ENCODE measurements around the gene MEAF6. TPM values are rescaled to one million over a fixed set of nuclear protein-coding genes. Genes with fewer than 3 reads are reported as not detected.

Gene MEAF6
- total RNA-seq, 1 donor from 2014 or later = 83.1 TPM

DNA sequence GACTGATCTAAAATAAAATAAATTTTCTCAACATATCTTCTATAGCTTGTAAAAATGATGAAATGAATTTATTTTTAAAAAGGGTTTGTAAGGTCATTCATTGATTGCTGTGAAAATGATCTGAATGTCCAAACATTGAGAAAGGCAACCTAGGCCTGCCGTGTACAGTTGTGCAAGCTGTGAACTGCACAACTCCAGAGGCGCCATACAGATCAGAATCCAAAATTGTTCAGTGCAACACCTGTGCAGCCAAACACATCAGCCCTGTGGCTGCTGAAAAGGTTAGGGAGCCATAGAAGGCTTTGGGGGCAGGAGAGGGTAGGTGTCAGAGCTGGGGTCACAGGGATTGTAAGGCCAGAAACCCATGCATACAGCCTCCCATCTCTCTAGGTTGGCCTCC lies 50.1 kb downstream of the MEAF6 start:
- no peak for DNase-seq (ENCODE audit: low spot score, unreplicated experiment)
- no peaks in the 10 kb centered on the region for H3K9me3 Mint-ChIP-seq (ENCODE audit: low read depth)
- TF ChIP-seq, protein P1, sequence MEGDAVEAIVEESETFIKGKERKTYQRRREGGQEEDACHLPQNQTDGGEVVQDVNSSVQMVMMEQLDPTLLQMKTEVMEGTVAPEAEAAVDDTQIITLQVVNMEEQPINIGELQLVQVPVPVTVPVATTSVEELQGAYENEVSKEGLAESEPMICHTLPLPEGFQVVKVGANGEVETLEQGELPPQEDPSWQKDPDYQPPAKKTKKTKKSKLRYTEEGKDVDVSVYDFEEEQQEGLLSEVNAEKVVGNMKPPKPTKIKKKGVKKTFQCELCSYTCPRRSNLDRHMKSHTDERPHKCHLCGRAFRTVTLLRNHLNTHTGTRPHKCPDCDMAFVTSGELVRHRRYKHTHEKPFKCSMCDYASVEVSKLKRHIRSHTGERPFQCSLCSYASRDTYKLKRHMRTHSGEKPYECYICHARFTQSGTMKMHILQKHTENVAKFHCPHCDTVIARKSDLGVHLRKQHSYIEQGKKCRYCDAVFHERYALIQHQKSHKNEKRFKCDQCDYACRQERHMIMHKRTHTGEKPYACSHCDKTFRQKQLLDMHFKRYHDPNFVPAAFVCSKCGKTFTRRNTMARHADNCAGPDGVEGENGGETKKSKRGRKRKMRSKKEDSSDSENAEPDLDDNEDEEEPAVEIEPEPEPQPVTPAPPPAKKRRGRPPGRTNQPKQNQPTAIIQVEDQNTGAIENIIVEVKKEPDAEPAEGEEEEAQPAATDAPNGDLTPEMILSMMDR (IDR thresholded peaks at IDR 0.05; ENCODE audit: unreplicated experiment) = no peak
- H3K4me1 Mint-ChIP-seq (ENCODE audit: low read depth) = no peaks in the 10 kb centered on the region
- no peak overlapping the region for H3K4me3 Mint-ChIP-seq (ENCODE audit: low read depth)
- H3K27ac Mint-ChIP-seq = no peak overlapping the region
- no peaks in the 10 kb centered on the region for H3K36me3 Mint-ChIP-seq (ENCODE audit: insufficient read depth)
- no peaks in the 10 kb centered on the region for H3K27me3 Mint-ChIP-seq

DNA sequence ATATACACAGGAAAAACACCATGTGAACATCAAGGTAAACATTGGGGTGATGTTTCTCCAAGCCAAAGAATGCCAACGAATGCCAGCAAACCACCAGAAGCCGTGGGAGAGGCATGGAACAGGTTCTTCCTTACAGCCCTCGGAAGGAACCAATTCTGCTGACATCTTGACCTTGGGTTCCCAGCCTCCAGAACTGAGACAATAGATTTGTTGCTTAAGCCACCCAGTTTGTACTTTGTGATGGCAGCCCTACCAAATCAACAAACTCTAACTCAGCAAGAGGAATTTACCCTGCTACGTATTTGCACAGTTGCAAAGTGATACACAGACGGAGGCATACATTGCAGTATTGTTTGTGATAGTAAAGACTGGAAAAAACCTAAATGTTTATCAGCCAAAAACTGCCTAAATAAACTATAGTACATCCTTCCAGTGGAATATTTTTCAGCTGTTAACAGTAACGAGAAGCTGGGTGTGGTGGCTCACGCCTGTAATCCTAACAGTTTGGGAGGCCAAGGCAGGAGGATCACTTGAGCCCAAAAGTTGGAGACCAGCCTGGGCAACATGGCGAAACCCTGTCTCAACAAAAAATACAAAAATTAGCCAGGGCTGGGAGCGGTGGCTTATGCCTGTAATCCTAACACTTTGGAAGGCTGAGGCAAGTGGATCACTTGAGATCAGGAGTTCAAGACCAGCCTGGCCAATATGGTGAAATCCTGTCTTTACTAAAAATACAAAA lies 52.7 kb downstream of the MEAF6 start:
- H3K36me3 Mint-ChIP-seq (ENCODE audit: insufficient read depth) = no peaks in the 10 kb centered on the region
- TF ChIP-seq, protein P1 (IDR thresholded peaks at IDR 0.05; ENCODE audit: unreplicated experiment) = no peak
- H3K27me3 Mint-ChIP-seq = no peaks in the 10 kb centered on the region
- no peak overlapping the region for H3K4me3 Mint-ChIP-seq (ENCODE audit: low read depth)
- H3K27ac Mint-ChIP-seq = no peak overlapping the region
- H3K4me1 Mint-ChIP-seq (ENCODE audit: low read depth) = no peaks in the 10 kb centered on the region
- H3K9me3 Mint-ChIP-seq (ENCODE audit: low read depth) = no peaks in the 10 kb centered on the region
- DNase-seq (ENCODE audit: low spot score, unreplicated experiment) = no peak

DNA sequence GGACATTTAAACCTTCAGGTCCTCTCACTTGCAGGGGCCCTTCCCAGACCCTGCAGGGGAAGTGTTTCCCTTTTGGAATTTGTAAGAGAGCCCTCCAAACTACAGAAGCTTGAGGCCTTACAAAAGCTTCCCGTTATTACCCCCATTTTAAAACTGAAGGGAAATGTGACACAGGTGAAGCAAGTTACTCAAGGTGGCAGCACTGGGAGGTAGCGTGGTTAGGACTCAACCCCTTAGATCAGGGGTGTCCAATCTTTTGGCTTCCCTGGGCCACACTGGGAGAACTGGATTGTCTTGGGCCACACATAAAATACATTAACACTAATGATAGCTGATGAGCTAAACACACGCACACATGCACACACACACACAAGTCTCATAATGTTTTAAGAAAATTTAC lies 56.0 kb downstream of the MEAF6 start:
- no peaks in the 10 kb centered on the region for H3K4me1 Mint-ChIP-seq (ENCODE audit: low read depth)
- no peaks in the 10 kb centered on the region for H3K36me3 Mint-ChIP-seq (ENCODE audit: insufficient read depth)
- DNase-seq (ENCODE audit: low spot score, unreplicated experiment) = no peak
- no peaks in the 10 kb centered on the region for H3K27me3 Mint-ChIP-seq
- no peak overlapping the region for H3K4me3 Mint-ChIP-seq (ENCODE audit: low read depth)
- H3K27ac Mint-ChIP-seq = no peak overlapping the region
- H3K9me3 Mint-ChIP-seq (ENCODE audit: low read depth) = no peaks in the 10 kb centered on the region
- TF ChIP-seq, protein P1 (IDR thresholded peaks at IDR 0.05; ENCODE audit: unreplicated experiment) = no peak

DNA sequence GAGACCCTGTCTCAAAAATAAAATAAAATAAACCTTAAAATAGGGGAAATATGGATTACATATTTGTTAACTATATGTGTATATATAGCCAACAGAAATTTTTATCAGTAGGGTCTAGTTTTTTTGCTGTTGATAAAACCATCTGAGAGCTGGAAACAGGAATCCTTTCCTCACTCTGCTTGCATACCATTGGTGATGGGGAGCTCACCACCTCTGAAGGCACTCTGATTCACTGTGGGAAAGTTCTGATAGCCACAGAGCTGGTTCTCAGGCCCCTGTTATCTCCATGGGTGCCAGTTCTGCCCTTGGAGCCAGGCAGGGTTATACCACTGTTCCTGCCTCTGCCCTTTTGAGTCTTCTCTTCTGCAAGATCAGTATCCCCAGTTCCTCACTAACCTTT lies 58.0 kb downstream of the MEAF6 start:
- Mint-ChIP-seq H3K4me1 (ENCODE audit: low read depth) (no peaks in the 10 kb centered on the region), H3K36me3 (ENCODE audit: insufficient read depth) (no peaks in the 10 kb centered on the region), H3K27ac (no peak overlapping the region), H3K4me3 (ENCODE audit: low read depth) (no peak overlapping the region), H3K9me3 (ENCODE audit: low read depth) (no peaks in the 10 kb centered on the region), H3K27me3 (peaks cover 3% of the 10 kb centered on the region)
- TF ChIP-seq, protein P1 (IDR thresholded peaks at IDR 0.05; ENCODE audit: unreplicated experiment) = no peak
- no peak for DNase-seq (ENCODE audit: low spot score, unreplicated experiment)

DNA sequence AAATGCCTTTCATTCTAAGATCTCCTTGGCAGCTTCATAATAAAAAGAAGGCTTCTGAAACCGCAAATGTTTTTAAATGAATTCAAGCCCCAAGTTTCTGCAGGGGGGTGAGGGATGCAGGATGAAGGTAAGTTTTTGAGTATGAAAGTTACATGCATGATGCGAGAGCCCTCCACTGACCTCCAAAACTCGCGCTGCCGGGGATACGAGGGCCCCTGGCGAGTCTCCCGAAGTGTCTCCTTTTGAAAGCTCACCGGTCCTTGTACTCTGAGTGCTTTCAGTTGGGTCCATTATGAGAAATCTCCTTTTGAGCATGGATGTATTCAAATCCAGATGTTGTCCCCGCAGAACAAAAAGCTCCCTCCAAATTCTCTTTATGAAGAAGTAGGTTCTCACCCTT lies 59.0 kb downstream of the MEAF6 start:
- Mint-ChIP-seq H3K27me3 (peaks cover 3% of the 10 kb centered on the region), H3K9me3 (ENCODE audit: low read depth) (no peaks in the 10 kb centered on the region)
- TF ChIP-seq, protein P1 (IDR thresholded peaks at IDR 0.05; ENCODE audit: unreplicated experiment) = no peak

More for the DNA sequence above, 59.0 kb downstream of the MEAF6 start:
- DNase-seq (ENCODE audit: low spot score, unreplicated experiment) = no peak
- no peak overlapping the region for H3K27ac Mint-ChIP-seq
- no peak overlapping the region for H3K4me3 Mint-ChIP-seq (ENCODE audit: low read depth)
- H3K36me3 Mint-ChIP-seq (ENCODE audit: insufficient read depth) = no peaks in the 10 kb centered on the region
- H3K4me1 Mint-ChIP-seq (ENCODE audit: low read depth) = no peaks in the 10 kb centered on the region
